H9 (cell line): ENCODE results near the gene PLD1. TPM values are rescaled to one million over a fixed set of nuclear protein-coding genes. Genes with fewer than 3 reads are reported as not detected.

Source experiments
- DNase-seq: peaks from one replicate; pipeline ENCODE4 v3.0.0-alpha.2; 2017
- H2AFZ ChIP-seq: one replicate; pipeline ENCODE4 v1.6.1; 2013; ENCODE audit warnings: mild to moderate bottlenecking, low read length, control low read depth, moderate library complexity
- H2AK5ac ChIP-seq: 2 replicates; pipeline ENCODE4 v1.6.1; 2013; ENCODE audit warnings: low read length, control low read depth, mixed read lengths; ENCODE audit not compliant: insufficient read length
- H2BK120ac ChIP-seq: one replicate; pipeline ENCODE4 v1.6.1; 2013; ENCODE audit warnings: low read depth, mild to moderate bottlenecking, low read length, control low read depth, inconsistent platforms; ENCODE audit not compliant: poor library complexity, severe bottlenecking
- H2BK12ac ChIP-seq: 2 replicates; pipeline ENCODE4 v1.6.1; 2013; ENCODE audit warnings: low read length, control low read depth, mixed read lengths, low read depth; ENCODE audit not compliant: insufficient read length
- H2BK15ac ChIP-seq: 2 replicates; pipeline ENCODE4 v1.6.1; 2013; ENCODE audit warnings: low read depth, low read length, control low read depth
- H2BK20ac ChIP-seq: one replicate; pipeline ENCODE4 v1.6.1; 2013; ENCODE audit warnings: low read depth, mild to moderate bottlenecking, low read length, control low read depth, inconsistent platforms; ENCODE audit not compliant: poor library complexity, severe bottlenecking
- H2BK5ac ChIP-seq: 2 replicates; pipeline ENCODE4 v1.6.1; 2013; ENCODE audit warnings: low read length, control low read depth, mixed read lengths; ENCODE audit not compliant: insufficient read length
- H3K14ac ChIP-seq: 2 replicates; pipeline ENCODE4 v1.6.1; 2013; ENCODE audit warnings: low read length, control low read depth; ENCODE audit not compliant: insufficient read depth
- H3K18ac ChIP-seq: 2 replicates; pipeline ENCODE4 v1.6.1; 2013; ENCODE audit warnings: low read depth, mild to moderate bottlenecking, mixed read lengths, low read length, control low read depth; ENCODE audit not compliant: insufficient read length
- H3K23ac ChIP-seq: 2 replicates; pipeline ENCODE4 v1.6.1; 2013; ENCODE audit warnings: low read length, control low read depth, mixed read lengths, low read depth; ENCODE audit not compliant: insufficient read length
- H3K23me2 ChIP-seq: 2 replicates; pipeline ENCODE4 v1.6.1; 2013; ENCODE audit warnings: low read depth, mild to moderate bottlenecking, mixed read lengths, low read length, control low read depth; ENCODE audit not compliant: insufficient read length, poor library complexity, severe bottlenecking
- H3K27ac ChIP-seq: 2 replicates; pipeline ENCODE4 v1.5.1; 2013; ENCODE audit warnings: low read length, control low read depth, mixed read lengths, low read depth; ENCODE audit not compliant: insufficient read length
- H3K27me3 ChIP-seq: 2 replicates; pipeline ENCODE4 v1.6.1; 2013; ENCODE audit warnings: low read length, control low read depth, inconsistent platforms; ENCODE audit not compliant: insufficient read depth
- H3K4ac ChIP-seq: 2 replicates; pipeline ENCODE4 v1.6.1; 2013; ENCODE audit warnings: low read depth, mild to moderate bottlenecking, control low read depth, inconsistent platforms, low read length, moderate library complexity
- H3K4me1 ChIP-seq: 2 replicates; pipeline ENCODE4 v1.6.1; 2013; ENCODE audit warnings: low read length, control low read depth, inconsistent platforms; ENCODE audit not compliant: insufficient read depth
- H3K4me2 ChIP-seq: 2 replicates; pipeline ENCODE4 v1.6.1; 2013; ENCODE audit warnings: low read length, control low read depth, mixed read lengths; ENCODE audit not compliant: insufficient read length, insufficient read depth
- H3K56ac ChIP-seq: 2 replicates; pipeline ENCODE4 v1.6.1; 2013; ENCODE audit warnings: low read depth, mild to moderate bottlenecking, mixed read lengths, low read length, control low read depth; ENCODE audit not compliant: insufficient read length
- H3K79me1 ChIP-seq: 2 replicates; pipeline ENCODE4 v1.6.1; 2013; ENCODE audit warnings: low read depth, mild to moderate bottlenecking, moderate library complexity, low read length, control low read depth, inconsistent platforms; ENCODE audit not compliant: insufficient read depth, poor library complexity, severe bottlenecking
- H3K79me2 ChIP-seq: 2 replicates; pipeline ENCODE4 v1.6.1; 2013; ENCODE audit warnings: low read length, control low read depth, inconsistent platforms; ENCODE audit not compliant: insufficient read depth
- H3K9ac ChIP-seq: 2 replicates; pipeline ENCODE4 v1.6.1; 2013; ENCODE audit warnings: low read length, control low read depth, mixed read lengths; ENCODE audit not compliant: insufficient read length; ENCODE audit errors: extremely low read depth
- H3K9me3 ChIP-seq: one replicate; pipeline ENCODE4 v1.6.1; 2013; ENCODE audit warnings: low read depth, low read length, inconsistent platforms; ENCODE audit not compliant: control insufficient read depth
- H3T11ph ChIP-seq: one replicate; pipeline ENCODE4 v1.6.1; 2013; ENCODE audit warnings: mild to moderate bottlenecking, low read length, control low read depth, inconsistent platforms
- H4K20me1 ChIP-seq: one replicate; pipeline ENCODE4 v1.6.1; 2013; ENCODE audit not compliant: control insufficient read depth, insufficient read length, insufficient read depth
- H4K5ac ChIP-seq: 2 replicates; pipeline ENCODE4 v1.6.1; 2013; ENCODE audit warnings: low read depth, mild to moderate bottlenecking, mixed read lengths, low read length, control low read depth; ENCODE audit not compliant: insufficient read length
- H4K8ac ChIP-seq: replicated peaks from 2 replicates; pipeline ENCODE4 v1.6.1; 2013; ENCODE audit warnings: low read length, control low read depth, mixed read lengths, low read depth; ENCODE audit not compliant: insufficient read length
- H4K91ac ChIP-seq: 2 replicates; pipeline ENCODE4 v1.6.1; 2013; ENCODE audit warnings: low read depth, mild to moderate bottlenecking, moderate library complexity, mixed read lengths, low read length, control low read depth; ENCODE audit not compliant: insufficient read length
- H3K27ac Mint-ChIP-seq, 3 experiments: 2 replicates in 2 of 3; 3 replicates in 1 of 3; pipeline ENCODE4 v1.8.0; 2020 to 2021; ENCODE audit warnings: mixed read lengths in 3 of 3, mild to moderate bottlenecking in 1 of 3, moderate library complexity in 1 of 3
- H3K27me3 Mint-ChIP-seq: 2 replicates; pipeline ENCODE4 v1.8.0; 2021; ENCODE audit warnings: low read depth, mild to moderate bottlenecking, moderate library complexity, mixed read lengths
- H3K36me3 Mint-ChIP-seq, 3 experiments: 2 replicates in 2 of 3; 3 replicates in 1 of 3; pipeline ENCODE4 v1.8.0; 2020 to 2021; ENCODE audit warnings: low read depth in 3 of 3, mixed read lengths in 3 of 3; ENCODE audit not compliant: insufficient read depth in 1 of 3
- H3K4me1 Mint-ChIP-seq, 2 experiments: 2 replicates each; pipeline ENCODE4 v1.8.0; 2020; ENCODE audit warnings: mixed read lengths in 2 of 2
- H3K4me3 Mint-ChIP-seq, 2 experiments: 2 replicates in 1 of 2; 3 replicates in 1 of 2; pipeline ENCODE4 v1.8.0; 2020 to 2021; ENCODE audit warnings: mild to moderate bottlenecking in 2 of 2, mixed read lengths in 2 of 2, moderate library complexity in 1 of 2
- H3K9me3 Mint-ChIP-seq, 2 experiments: 2 replicates in 1 of 2; 3 replicates in 1 of 2; pipeline ENCODE4 v1.8.0; 2020; ENCODE audit warnings: mild to moderate bottlenecking in 2 of 2, mixed read lengths in 2 of 2, moderate library complexity in 1 of 2
- CTCF ChIP-seq: fragments of 200-600 bp; sonication (generic); conservative IDR thresholded peaks from 3 replicates; pipeline ENCODE4 v1.8.0; 2021; ENCODE audit warnings: antibody characterized with exemption, mild to moderate bottlenecking
- WGBS: extraction: QIAGEN DNeasy Blood & Tissue Kit; methylation state at CpG from one replicate; pipeline ENCODE4 v1.1.7; 2013; ENCODE audit warnings: missing lambda C conversion rate, low lambda C conversion rate, mixed read lengths; ENCODE audit not compliant: insufficient read length; ENCODE audit errors: extremely low coverage; 5-methylcytosine and 5-hydroxymethylcytosine counted together
- total RNA-seq: library from RNA; stranded (reverse); gene quantifications from 2 replicates; pipeline ENCODE4 v1.2.1, GENCODE V29; 2021

The PLD1 gene
- total RNA-seq, 1 experiment from 2014 or later, result 1.8 TPM

- Mint-ChIP-seq H3K36me3 (no peaks in the 10 kb centered on the region), H3K4me1 (peaks cover 9 to 10% of the 10 kb centered on the region in 2 experiments), H3K9me3 (no peaks in the 10 kb centered on the region), H3K27me3 (peaks cover 2% of the 10 kb centered on the region; the same call in 1 of the 2 replicates), H3K4me3 (no peak overlapping the region), H3K27ac (no peak overlapping the region)
- Histone ChIP-seq H3T11ph (no peak overlapping the region), H3K23me2 (no peaks in the 10 kb centered on the region), H4K20me1 (no peaks in the 10 kb centered on the region), H2BK12ac (no peak overlapping the region), H3K9me3 (no peaks in the 10 kb centered on the region), H3K23ac (no peak overlapping the region), H2AFZ (no peak overlapping the region), H3K4ac (no peak overlapping the region), H3K79me2 (no peaks in the 10 kb centered on the region), H3K14ac (no peak overlapping the region), H2BK120ac (no peak overlapping the region), H3K79me1 (no peaks in the 10 kb centered on the region), H2BK15ac (no peak overlapping the region), H4K91ac (no peak overlapping the region), H3K18ac (no peak overlapping the region), H2BK5ac (no peak overlapping the region), H2AK5ac (no peak overlapping the region), H3K27ac (no peak overlapping the region), H3K4me1 (peaks cover 10% of the 10 kb centered on the region; the same call in 1 of the 2 replicates), H3K9ac (no peak overlapping the region), H2BK20ac (no peak overlapping the region), H4K5ac (no peak overlapping the region), H4K8ac (no peak overlapping the region), H3K56ac (no peak overlapping the region), H3K27me3 (no peaks in the 10 kb centered on the region), H3K4me2 (no peak overlapping the region)
- no peak for DNase-seq
- WGBS, result no CpG with 5 or more reads among the region's 1 CpG
- no peak for TF ChIP-seq CTCF
Observed at GRCh38 chr3:171797265-171797679, 13.0 kb downstream of the PLD1 start.
